Measurements from ENCODE around the gene LBX1.

Gene LBX1

DNA sequence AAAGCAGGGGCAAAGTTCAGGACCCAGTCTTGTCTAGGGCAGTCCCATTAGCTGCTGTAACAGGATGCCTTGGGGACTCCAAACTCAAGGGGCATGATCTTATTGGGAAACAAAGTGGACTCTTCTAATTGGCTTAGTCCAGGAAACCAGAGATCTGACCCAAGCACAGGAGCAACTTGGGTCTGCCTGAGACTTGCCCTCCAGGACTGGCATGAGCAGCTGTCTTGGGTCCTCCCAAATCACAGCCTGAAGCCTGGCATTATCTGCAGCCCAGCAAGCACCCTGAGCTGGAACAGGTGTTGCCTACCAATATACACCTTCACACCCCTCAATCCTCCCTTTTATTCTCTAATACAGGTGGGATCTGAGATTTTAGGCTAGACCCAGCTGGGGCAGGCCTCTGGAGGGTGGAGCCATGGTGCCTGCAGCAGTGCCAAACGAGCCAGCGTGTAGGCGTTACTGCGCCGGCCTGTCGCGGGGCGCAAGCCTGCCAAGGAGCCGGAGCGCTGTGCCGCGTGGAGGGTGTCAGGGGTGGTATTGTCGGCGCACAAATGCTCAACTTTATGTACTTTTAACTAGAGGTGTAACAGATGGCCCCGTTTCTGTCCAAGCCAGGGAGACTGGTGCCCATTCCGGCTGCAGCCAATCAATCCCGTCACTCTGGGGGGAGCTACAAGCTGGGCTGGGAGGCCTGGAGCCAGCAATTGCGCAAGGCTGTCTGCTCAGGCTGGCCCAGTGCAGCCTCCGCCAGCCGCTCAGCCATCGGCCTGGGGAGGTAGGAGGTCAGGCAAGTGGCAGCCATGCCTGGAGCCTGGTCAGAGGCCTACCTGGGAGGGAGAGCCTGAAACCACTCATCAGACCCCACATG lies 12.8 kb upstream of the LBX1 start:
- no peak for DNase-seq

DNA sequence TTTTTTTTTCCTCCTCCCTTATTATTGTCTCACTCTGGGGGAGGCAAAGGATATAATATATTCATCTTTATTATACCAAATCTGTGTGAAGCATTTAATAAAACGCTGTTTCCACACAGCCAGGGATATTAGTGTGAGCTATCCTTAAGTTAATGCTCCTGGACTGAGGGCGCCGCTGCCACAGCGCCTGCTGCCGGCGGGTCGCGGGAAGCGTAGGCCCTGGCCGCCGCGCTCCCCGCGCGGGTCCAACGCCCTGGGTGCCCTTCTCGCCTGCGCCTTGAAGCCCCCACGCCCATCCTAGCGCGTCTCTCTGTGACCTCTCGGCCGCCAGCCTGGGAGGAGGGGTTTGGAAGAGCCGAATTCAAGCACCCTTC lies 9.5 kb upstream of the LBX1 start:
- peak; percentile 32 for DNase-seq

DNA sequence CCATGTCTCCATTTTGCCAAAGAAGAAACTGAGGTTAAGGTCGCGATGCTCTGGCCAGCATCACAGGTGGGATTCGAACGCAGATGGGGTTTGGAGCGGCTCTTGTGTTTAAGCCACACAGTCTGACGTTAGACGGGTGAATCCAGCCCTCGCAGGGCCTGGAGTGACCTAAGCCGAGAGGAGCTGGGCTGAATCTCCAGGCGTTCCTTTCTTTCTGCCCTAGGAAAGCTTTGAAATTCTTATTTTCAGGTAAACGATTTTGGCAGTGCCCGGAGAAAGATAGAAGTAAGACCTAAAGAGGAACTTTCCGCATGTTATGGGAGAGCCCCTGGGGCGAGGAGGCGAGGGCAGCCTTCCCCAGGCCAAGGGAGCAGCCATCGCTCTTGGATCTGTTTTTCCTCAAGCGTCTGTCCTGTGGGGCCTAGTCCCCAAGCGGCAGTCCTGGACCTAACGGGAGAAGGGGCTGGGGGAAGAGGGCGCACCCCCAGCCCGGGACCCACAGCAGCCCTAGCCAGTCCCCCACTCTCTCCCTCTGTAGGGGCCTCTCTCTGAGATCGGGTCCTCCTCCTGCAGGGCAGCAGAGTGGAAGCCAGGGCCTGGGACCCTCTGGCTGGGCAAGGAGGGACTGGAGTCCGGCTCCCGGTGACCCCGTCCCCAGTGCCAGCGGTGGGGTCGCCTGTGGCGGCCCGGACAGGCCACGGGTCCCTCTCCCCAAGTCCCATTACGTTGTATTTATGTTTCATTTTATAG lies 8.9 kb upstream of the LBX1 start:
- DNase-seq, result no peak

DNA sequence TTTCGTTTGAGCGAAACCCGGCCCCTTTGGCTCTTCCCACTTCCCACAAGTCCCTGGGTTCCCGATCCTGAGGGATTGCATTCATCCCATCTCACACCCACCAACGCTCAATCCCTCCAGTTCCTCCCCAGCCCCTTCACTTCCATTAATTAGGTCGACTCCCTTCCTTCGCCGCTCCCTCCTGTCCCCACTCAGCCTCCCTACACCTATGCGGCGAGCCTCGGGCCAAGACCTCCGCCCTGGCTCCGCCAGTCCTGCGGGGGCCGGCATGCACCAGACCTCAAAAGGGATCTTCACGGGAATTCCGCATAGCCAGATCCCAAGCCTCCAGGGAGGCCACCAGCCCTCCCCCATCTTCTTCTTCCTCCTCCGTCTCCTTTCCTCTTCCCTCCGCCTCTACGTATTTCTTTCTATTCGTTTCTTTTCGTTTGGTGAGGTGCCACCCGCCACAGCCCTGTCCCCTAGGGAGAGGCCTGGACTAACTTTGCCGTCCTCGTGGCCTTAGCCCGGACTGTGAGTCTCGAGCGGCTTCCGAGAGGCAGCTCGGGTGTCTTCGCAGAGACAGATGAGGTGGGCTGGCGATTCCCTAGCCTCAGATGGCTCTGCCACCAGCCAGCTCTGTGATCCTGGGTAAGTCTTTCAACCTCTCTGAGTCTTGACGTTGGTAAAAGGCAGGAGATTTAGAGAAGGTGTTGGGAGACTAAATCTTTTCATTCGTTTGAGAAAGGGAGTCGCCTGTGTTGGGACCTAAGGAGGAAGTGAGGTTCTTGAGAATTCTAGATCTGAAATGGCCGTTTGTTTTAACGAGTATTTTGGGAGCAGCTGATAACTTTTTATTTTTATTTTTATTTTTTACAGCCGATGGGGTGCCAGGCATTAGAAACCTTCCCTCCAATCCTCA lies 8.1 kb upstream of the LBX1 start:
- no peak for DNase-seq

DNA sequence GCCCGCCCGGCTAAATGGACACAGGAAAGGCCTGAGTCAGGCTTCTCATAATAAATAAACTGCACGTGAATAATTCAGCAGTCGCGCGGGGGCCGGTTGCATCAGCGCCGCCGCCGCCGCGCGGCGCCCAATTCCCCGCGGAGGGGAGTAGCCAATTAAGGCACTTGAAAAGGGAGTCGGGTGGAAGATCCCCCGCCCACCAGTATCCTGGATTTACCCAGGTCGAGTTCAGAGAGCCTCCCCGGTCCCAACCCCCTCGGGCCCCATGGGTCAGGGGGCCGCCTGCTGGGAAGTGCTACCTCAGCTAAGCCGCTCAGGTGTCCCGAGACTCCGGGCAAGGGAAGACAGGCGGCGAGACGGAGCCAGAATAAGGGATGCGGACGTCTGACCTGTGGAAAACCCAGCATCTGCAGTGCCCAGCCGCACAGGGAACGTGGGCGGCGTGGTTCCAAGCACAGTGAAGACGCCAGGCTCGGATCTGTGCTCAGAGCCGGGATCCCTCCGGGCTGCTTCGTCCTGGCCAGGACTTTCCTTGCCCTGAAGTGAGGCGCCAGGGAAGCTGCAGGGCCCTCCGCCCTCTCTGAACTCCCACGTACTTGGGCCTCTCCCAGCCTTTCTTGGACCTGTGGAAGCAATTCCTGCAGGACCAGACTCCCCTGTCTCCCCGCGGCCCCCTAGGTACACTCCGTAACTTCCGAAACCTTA lies 7.3 kb upstream of the LBX1 start:
- no peak for DNase-seq

DNA sequence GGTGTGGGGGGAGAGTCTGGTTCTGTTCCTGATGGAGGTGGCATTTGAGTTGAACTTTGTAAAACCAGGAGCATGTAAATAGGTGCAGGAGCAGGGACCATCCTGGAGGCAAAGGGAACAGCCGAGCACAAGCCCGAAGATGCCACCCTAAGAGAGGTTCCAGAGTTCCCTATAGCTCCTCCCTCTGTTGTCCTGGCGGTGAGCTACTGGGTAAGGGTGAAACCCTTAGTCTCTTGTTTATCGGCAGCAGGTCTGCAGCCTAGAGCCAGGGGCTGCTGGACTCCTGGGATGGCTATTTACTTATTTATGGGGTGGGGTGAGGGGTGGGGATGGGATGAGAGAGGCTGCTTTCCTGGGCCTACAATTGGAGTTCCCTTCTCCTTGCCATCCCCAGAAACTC lies 6.5 kb upstream of the LBX1 start:
- no peak for DNase-seq

DNA sequence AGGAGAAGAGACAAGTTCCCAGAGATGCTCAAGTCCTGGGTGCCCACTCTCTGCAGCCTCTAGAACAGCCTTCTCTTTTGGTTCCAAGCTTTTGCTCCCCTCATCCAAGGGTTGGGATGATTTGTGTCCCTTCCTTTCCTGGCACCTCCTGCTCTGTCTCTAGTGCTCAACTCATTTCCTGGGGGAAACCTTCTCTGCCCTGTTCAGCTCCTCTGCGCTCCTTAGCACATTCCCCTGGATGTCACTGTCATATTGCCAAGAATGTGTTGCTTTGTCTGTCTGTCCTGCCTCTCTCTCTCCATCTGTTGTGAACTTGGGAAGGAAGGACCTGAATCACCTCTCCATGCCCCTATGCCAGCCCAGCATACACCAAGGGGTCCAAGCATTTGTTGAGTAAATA lies 5.1 kb upstream of the LBX1 start:
- no peak for DNase-seq

DNA sequence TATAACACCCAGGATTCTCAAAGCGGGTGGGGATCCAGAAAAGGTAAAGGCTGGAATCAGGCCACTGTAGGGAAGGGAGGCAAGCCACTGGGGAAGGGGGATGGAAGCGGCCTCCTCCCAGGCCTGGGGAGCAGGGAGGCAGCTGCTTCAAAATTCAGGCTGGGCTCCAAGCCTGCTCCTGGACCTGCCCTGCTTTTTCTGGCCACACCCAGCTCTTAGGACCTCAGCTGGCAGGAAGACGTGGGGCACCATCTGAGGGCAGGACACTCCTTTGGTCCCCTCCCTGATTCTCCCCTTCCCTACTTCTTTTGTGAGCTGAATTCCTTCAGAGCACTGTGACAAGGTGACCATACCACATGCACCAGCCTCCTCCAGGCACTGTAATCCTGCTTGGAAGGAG lies 4.6 kb upstream of the LBX1 start:
- no peak for DNase-seq

DNA sequence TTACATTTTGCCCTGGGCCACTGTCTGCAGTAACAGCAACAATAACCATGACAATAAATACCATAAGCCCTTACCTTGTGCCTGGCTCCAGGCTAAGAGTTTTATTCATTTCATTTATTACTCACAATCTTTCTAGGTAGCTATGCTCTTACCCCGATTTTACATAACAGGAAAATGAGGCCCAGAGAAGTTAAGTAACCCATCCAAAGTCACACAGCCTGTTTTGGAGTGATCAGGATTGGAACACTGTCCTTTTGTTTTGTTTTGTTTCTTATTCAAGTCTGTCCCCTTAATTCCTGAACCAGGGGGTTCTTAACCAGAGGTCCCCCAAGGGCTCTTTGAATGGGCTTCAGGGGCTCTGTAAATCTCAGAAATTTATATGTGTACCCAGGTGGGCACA lies 4.2 kb upstream of the LBX1 start:
- no peak for DNase-seq

DNA sequence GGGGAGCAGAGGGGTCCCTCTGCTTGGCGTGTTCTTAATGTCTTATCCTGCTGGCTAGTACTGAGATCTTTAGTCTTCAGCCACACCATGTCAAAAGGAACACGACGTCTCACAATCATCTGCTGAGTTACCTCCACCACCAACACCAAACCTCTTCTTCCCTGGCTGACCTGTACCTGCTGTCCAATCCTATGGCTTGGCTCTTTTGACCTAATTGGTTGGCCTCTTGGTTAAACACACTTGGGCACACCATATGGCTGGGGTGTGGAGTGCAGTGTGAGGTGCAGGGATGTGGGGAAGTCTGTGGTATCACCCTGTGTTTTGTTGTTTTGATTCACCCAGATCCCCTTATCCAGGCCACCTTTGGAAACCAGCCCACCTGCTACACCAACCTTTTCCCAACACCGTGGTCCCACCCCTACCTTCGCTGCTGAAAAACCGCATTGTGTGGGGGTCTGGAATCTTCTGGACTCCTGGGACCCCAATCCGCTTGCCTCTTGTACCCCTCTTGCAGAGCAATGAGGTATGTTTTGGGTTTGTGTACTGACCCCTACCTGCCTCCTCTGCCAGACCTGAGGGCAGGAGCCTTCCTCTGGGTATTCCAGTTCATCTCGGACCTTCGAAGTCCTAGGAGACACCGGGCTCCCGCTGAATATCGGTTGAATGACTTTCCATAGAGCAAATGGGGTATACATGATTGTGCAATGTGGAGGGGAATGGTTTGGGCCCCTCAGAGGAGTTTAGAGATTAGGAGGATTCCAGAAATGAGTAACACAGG lies 2.8 kb upstream of the LBX1 start:
- no peak for DNase-seq

DNA sequence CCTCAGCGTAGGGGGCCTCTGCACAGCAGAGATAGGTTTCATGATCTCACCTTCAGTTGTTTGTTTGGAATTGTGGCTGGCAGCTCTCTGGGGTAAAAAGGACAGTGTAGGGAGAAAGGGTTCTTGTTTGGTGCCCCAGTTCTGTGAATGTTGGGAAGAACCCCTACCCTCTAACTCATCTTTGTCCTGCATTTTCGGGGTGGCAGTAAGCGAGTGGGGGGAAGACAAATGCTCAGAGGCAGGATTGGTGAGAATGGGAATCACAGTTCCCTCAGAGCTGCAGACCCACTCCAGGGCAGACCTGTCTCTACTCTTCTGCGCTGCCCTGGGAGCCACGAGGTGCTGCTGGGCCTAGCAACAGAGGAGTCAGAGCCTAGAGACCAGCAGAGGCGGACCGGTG lies 1.8 kb upstream of the LBX1 start:
- no peak for DNase-seq

DNA sequence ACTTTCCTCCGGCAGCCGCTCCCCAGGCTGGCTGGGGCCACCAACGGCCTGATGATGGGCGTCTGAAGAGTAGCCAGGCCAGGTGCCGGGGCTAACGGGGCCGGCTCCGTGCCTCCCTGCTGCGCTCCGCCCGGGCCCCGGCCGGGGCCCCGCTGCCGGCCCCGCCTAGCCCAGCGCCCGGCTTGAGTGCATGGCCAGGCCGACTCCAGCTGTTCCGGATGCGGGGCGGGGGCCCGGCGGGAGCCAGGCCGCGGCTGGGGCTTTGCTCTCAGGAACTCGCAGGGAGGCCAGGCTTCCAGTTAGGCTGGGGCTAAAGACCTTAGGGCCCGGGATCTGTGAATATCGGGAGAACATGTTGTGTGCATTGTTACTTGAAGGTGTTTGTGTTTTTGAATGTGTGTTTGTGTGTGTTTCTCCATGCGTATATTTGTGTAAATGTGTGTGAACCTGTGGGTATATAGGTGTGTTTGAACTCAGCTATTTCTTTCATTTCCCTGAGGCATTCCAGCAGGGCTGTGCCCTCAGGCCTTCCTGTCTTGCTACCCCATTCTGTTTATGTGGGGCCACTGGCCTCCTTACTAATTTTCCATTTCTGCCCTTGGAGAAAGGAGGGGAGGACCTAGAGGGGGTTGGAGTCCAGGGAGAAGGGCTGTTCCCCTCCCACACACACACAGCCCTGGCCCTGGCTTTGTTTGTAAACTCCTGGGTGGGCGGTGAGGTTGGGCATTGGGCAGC lies 1.1 kb upstream of the LBX1 start:
- no peak for DNase-seq

DNA sequence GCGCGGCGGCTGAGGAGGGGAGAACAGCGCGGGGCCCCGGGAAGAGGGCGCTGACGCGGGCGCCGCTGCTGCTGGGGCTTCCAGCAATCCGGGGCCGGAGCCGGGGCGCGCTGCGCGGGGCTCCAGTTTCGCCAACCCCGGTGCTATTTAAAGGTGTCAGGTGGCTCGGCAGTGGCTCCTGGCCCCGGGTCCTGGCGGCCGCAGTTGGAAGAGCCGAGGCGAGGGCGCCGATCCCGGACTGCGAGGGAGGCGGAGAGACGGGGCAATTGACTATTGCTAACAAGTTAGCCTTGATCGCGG lies 347 bp downstream of the LBX1 start:
- no peak for DNase-seq

DNA sequence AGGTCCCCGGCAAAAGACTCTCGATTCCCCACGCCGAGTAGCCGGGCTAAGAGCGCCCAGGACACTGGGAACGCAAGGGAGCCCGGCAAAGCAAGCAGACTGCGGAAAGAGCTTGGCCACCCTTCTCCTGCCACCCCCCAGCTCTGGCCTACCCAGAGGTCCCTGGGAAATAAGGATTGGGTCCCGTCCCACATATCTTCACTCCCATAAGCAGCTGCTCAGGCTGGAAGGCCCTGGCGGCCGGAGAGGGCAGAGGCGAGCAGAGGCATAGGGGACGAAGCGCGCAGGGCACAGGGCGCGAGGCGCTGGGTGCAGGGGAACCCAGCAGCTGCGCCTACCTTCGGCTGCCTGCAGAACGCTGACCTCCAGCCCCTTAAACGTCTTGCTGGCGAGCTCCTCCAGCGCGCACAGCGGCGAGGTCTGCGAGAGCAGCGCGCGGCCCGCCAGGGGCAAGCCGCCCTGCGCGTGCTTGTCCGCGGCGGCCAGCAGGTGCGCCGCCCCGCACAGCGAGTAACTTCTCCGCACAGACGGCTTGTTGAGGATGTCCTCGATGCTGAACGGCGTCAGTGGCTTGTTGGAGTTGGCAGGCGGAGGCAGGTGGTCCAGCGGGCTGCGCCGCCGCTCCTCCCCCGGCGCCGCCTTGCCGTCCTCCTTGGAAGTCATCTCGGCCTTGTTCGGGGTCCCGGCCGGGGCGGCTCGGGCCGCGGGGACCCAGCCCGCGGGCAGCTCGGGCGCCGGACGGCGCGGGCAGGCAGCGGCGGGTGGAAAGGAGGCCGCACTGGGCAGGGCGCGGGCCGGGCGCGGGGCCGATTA lies 904 bp downstream of the LBX1 start:
- no peak for DNase-seq

DNA sequence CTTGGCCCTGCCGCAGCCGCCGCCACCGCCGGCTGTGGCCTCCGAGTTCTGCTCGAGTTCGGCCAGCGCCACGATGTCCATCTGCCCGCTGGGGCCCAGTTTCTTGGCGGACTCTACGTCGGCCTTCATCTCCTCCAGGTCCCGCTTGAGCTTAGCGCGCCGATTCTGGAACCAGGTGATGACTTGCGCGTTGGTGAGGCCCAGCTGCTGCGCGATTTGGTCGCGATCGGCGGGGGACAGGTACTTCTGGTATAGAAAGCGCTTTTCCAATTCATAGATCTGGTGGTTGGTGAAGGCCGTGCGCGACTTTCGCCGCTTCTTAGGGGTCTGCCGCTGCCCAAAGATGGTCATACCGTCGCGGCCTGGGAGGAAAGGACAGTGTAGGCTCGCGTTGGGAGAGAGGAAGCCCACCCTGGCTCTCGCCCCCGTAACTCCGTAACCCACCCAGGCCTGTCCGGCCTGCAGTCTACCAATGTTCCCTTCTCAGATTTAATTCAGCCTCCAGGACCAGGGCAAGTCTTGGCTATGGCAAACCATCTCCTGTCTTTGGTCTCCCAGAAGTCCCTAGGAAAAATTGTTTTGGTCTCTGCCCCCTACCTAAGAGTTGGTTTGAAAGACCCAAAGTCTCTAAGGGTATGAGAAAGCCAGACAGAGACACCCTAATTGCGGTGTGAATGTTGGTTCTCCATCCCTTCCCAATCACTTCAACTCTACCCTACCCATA lies 1.7 kb downstream of the LBX1 start:
- no peak for DNase-seq

DNA sequence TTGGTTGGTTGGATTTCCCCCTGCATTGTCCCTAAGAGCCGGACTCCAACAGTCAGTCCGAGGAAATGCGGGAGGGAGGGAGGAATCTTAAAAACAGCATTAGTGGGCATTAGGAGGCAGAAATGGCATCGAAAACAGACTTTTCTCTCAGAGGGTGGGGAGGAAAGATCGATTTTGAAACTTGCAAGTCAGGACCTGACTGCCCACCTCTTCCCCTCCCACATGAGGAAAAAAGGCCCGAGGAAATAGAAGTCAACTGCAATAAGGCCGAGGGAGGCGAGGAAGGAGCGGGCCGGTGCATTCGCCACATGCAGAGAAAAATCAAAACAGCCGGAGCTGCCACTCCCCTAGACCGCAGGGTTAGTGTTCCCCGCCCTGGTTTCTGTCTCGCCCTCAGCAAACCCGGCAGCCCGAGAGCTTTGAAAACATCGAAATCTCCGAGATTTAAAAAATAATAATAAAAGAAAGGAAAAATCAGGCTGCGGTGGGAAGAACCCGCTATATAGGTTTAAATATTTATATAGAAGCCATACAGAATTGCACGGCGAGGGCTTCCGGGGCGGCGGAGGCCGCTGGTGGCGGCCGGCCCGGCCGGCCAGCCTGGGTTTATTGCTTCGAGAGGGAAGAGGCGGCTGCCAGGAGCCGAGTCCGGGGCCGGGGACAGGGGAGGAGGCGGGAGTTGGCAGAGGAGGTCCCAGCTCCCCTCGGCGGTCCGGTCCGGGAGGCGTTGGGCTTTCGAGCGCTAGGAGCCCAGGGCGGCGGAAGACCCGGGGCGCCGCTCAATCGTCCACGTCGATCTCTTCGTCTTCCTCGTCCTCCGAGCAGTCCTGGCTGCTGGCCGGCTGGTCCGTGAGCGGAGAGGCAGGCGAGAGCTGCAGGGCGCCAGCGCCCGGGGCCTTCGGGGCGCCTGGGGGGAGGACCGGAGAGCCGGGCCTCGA lies 2.5 kb downstream of the LBX1 start:
- peak; percentile 37 for DNase-seq

DNA sequence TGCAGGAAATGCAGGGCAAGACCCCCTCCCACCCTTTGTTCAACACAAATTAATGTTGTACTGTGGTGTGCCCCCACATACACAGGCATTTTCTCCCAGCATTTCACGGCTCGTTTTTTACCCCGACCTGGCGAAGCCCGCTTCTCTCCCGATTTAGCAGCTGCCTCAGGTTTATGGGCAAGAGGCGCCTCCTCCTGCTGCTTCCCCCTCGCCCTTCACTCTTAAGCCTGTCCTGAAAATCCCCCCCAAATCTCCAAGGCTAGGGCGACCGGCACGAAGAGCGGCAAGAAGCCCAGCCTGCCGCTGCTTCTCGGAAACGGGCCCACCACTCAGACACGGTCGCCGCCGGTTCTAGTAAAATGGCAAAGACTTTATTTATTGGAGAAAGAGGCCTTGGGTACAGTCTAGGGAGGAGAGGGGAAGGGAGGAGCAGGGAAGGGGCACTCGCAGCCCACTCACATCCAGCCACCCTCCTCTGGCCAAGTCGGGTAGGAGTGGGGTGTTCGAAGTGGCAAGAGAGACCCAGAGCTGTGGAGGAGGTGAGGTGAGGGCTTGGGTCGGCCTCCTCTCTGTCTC lies 3.3 kb downstream of the LBX1 start:
- DNase-seq, result no peak

Data from CD4-positive, alpha-beta T cell treated with Interleukin-6 for 4 hours (primary cell).